Measurements from ENCODE around the gene PEX14. TPM values are rescaled to one million over a fixed set of nuclear protein-coding genes. Genes with fewer than 3 reads are reported as not detected.

The PEX14 gene
- total RNA-seq, 1 experiment from 2014 or later = 29.3 TPM

DNA sequence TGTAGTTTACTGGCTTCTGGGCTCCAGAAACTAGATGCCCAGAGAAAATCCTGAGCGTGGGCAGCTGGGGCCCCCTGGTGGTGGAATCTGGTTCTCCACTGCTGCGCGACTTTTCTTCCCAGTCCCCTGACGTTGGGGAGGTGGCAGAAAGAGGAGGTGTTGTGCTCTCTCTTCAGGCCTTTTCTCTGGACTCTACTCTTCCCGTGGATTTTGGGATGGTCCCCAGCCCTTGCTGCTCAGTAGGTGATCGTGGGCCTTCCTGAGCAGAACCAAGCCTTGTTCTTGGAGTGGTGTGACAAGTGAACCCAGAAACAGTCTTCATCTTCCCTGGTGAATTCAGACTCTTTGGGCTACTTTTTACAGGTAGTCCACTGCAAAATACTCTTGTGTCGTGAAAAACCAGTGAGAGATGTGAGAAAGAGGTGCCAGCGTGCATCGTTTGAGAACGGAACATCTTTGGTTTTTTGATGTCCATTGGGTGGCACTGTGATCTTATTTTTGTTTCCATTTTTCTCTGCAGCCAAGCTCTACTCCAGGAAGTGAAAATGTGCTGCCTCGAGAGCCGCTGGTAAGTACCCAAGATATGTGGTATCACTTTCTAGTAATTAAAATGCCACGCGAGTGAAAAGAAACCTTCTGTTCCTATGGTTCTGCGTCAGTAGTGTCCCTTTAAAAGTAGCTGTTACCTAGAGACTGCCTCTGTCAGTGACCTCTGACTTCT lies 20.2 kb downstream of the PEX14 start:
- Histone ChIP-seq H3K36me3 (ENCODE audit: control insufficient read depth in 1 of 2, insufficient read depth in 2 of 2, low read length in 2 of 2) (peaks cover 0 to 7% of the 10 kb centered on the region in 2 experiments; a peak in 1 of 4 replicates), H2AFZ (ENCODE audit: low read depth, low read length, poor library complexity, severe bottlenecking) (no peak overlapping the region), H3K9me3 (ENCODE audit: control insufficient read depth in 1 of 2, insufficient read depth in 1 of 2, low read depth in 1 of 2, low read length in 2 of 2) (no peaks in the 10 kb centered on the region), H3K79me2 (ENCODE audit: insufficient read depth, low read length) (peaks cover 96% of the 10 kb centered on the region), H3K4me2 (ENCODE audit: low read length) (peak overlapping the region; percentile 27; the same call in 1 of the 2 replicates), H3K4me3 (replicated peaks in 1 of 2; ENCODE audit: low read depth in 1 of 2, low read length in 2 of 2) (no peak overlapping the region), H3K4me1 (ENCODE audit: control insufficient read depth in 1 of 2, insufficient read depth in 2 of 2, low read length in 2 of 2) (peaks cover 0 to 8% of the 10 kb centered on the region in 2 experiments; a peak in 3 of 4 replicates), H3K9me2 (ENCODE audit: insufficient read depth) (no peaks in the 10 kb centered on the region), H3K27ac (ENCODE audit: low read depth, low read length) (no peak overlapping the region), H4K20me1 (ENCODE audit: insufficient read depth) (peaks cover 5% of the 10 kb centered on the region; the same call in 1 of the 2 replicates), H3K9ac (ENCODE audit: low read length) (no peak overlapping the region), H3K27me3 (ENCODE audit: insufficient read depth, low read length) (no peaks in the 10 kb centered on the region)
- CTCF ChIA-PET = interaction anchor here (1.0 to 2.9 kb wide), 11 partner anchors 9 to 604 kb away, joined by 3 to 25 read pairs (median 5); partner anchors contain the start of genes CENPS and EXOSC10
- BruUV-seq (replicated peaks) = no TSS peak
- no peak for DNase-seq (ENCODE audit: low read depth, low spot score)
- RAD21 ChIA-PET (ENCODE audit: low non-redundant PET in 1 of 2, low total read pairs in 2 of 2, uncharacterized antibody in 2 of 2, unreplicated experiment in 2 of 2) = interaction anchor here in 1 of 2 experiments (1.5 kb wide), 1 partner anchor 64 kb away, joined by 5 read pairs; the partner anchor contains the start of gene CENPS
- TF ChIP-seq, protein P1, sequence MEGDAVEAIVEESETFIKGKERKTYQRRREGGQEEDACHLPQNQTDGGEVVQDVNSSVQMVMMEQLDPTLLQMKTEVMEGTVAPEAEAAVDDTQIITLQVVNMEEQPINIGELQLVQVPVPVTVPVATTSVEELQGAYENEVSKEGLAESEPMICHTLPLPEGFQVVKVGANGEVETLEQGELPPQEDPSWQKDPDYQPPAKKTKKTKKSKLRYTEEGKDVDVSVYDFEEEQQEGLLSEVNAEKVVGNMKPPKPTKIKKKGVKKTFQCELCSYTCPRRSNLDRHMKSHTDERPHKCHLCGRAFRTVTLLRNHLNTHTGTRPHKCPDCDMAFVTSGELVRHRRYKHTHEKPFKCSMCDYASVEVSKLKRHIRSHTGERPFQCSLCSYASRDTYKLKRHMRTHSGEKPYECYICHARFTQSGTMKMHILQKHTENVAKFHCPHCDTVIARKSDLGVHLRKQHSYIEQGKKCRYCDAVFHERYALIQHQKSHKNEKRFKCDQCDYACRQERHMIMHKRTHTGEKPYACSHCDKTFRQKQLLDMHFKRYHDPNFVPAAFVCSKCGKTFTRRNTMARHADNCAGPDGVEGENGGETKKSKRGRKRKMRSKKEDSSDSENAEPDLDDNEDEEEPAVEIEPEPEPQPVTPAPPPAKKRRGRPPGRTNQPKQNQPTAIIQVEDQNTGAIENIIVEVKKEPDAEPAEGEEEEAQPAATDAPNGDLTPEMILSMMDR (IDR thresholded peaks at IDR 0.05 in 2 of 3, conservative IDR thresholded peaks at IDR 0.05 in 1 of 3; ENCODE audit: borderline replicate concordance in 1 of 3, insufficient read depth in 1 of 3, low read depth in 2 of 3, low read length in 2 of 3) = peak; percentile 86 to 93 (median 93)
- no peak for TF ChIP-seq SRF (IDR thresholded peaks at IDR 0.05; ENCODE audit: low read depth)
- TF ChIP-seq RAD21 (IDR thresholded peaks at IDR 0.05; ENCODE audit: low read depth) = peak; percentile 90
- no peak for TF ChIP-seq ZNF274 (IDR thresholded peaks at IDR 0.05; ENCODE audit: low read depth, low read length)
- TF ChIP-seq, protein P2, sequence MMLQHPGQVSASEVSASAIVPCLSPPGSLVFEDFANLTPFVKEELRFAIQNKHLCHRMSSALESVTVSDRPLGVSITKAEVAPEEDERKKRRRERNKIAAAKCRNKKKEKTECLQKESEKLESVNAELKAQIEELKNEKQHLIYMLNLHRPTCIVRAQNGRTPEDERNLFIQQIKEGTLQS (IDR thresholded peaks at IDR 0.05) = no peak
- peak; percentile 95 for ATAC-seq
- POLR2A ChIA-PET = no interaction called here
- intact Hi-C loops (cut with micrococcal nuclease) = loop anchor here (1.0 kb wide), 2 partner anchors 65 to 118 kb away; partner anchors contain the start of gene CENPS
